Caco-2 (cell line): ENCODE results near the gene RDH11. TPM values are rescaled to one million over a fixed set of nuclear protein-coding genes. Genes with fewer than 3 reads are reported as not detected.

Source experiments
- BruUV-seq: library from RNA; stranded (reverse); fragments of 400-500 nt; replicated peaks from 2 replicates; lab custom pipeline; 2021; lab: Mats Ljungman, UMichigan
- CTCF ChIA-PET: fragments of 300-600 bp; sonication (Branson Sonifier 250); formaldehyde crosslinking; loops from one replicate; lab custom pipeline; 2022; ENCODE audit warnings: antibody characterized with exemption; lab: Charles Lee
- POLR2A ChIA-PET: fragments of 300-600 bp; sonication (Branson Sonifier 250); formaldehyde crosslinking; loops from one replicate; lab custom pipeline; 2022; ENCODE audit warnings: antibody characterized with exemption; lab: Charles Lee
- DNase-seq, 2 experiments: peaks; one replicate each; pipeline versions ENCODE4 v3.0.0 to v3.0.0-alpha.2; 2020 to 2022
- H3K27me3 ChIP-seq: replicated peaks from 2 replicates; pipeline ENCODE4 v1.6.0; 2011; ENCODE audit warnings: low read length; ENCODE audit not compliant: control insufficient read depth, insufficient read depth
- H3K36me3 ChIP-seq: 2 replicates; pipeline ENCODE4 v1.5.1; 2011; ENCODE audit warnings: low read length; ENCODE audit not compliant: control insufficient read depth, insufficient read depth
- H3K4me1 ChIP-seq: fragments of 250-450 bp; sonication (Bioruptor Pico); 2 replicates; pipeline ENCODE4 v1.5.1; 2020; ENCODE audit warnings: mild to moderate bottlenecking
- H3K4me3 ChIP-seq: 2 replicates; pipeline ENCODE4 v1.5.1; 2011; ENCODE audit warnings: low read depth, mild to moderate bottlenecking, control low read depth, low read length
- H3K9me3 ChIP-seq: fragments of 250-450 bp; sonication (Bioruptor Pico); 2 replicates; pipeline ENCODE4 v1.5.1; 2020; ENCODE audit warnings: mild to moderate bottlenecking, moderate library complexity
- H3K27ac Mint-ChIP-seq: one replicate; pipeline ENCODE4 v1.8.0; 2022; ENCODE audit warnings: mixed read lengths; ENCODE audit not compliant: unreplicated experiment
- H3K27me3 Mint-ChIP-seq: one replicate; pipeline ENCODE4 v1.8.0; 2022; ENCODE audit warnings: mixed read lengths; ENCODE audit not compliant: insufficient read depth, unreplicated experiment
- H3K36me3 Mint-ChIP-seq: one replicate; pipeline ENCODE4 v1.8.0; 2022; ENCODE audit warnings: mild to moderate bottlenecking, mixed read lengths; ENCODE audit not compliant: insufficient read depth, unreplicated experiment
- H3K4me1 Mint-ChIP-seq: one replicate; pipeline ENCODE4 v1.8.0; 2022; ENCODE audit warnings: low read depth, mixed read lengths; ENCODE audit not compliant: unreplicated experiment
- H3K4me3 Mint-ChIP-seq: one replicate; pipeline ENCODE4 v1.8.0; 2022; ENCODE audit warnings: mild to moderate bottlenecking, moderate library complexity, mixed read lengths; ENCODE audit not compliant: unreplicated experiment
- H3K9me3 Mint-ChIP-seq: one replicate; pipeline ENCODE4 v1.8.0; 2022; ENCODE audit warnings: mixed read lengths; ENCODE audit not compliant: unreplicated experiment
- intact Hi-C: fragments of 100-400 bp; cut with micrococcal nuclease; formaldehyde crosslinking; loops from one replicate; pipeline ENCODE4 v1.10.0; 2022; ENCODE audit not compliant: unreplicated experiment
- total RNA-seq: library from RNA; stranded (reverse); gene quantifications from 2 replicates; pipeline ENCODE4 v1.2.3, GENCODE V29; 2022
- TF ChIP-seq, protein P1 (sequence below), 2 experiments: fragments of 200-600 bp in 1 of 2; IDR thresholded peaks; 1 replicate in 1 of 2; 2 replicates in 1 of 2; pipeline versions ENCODE4 v1.5.1 to v1.8.0; 2011 to 2022; ENCODE audit warnings: antibody characterized with exemption in 1 of 2, control low read depth in 1 of 2, inconsistent platforms in 1 of 2, low read depth in 1 of 2, low read length in 1 of 2, mild to moderate bottlenecking in 1 of 2, moderate library complexity in 1 of 2; ENCODE audit not compliant: insufficient read depth in 1 of 2, severe bottlenecking in 1 of 2, unreplicated experiment in 1 of 2

Gene RDH11
- total RNA-seq, 1 experiment from 2014 or later, result 83.1 TPM

DNA sequence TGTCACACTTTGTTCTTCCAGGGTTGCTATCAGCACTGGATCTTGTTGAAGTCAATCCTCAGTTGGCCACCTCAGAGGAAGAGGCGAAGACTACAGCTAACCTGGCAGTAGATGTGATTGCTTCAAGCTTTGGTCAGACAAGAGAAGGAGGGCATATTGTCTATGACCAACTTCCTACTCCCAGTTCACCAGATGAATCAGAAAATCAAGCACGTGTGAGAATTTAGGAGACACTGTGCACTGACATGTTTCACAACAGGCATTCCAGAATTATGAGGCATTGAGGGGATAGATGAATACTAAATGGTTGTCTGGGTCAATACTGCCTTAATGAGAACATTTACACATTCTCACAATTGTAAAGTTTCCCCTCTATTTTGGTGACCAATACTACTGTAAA, 44.9 kb downstream of the RDH11 start:
- TF ChIP-seq, protein P1, sequence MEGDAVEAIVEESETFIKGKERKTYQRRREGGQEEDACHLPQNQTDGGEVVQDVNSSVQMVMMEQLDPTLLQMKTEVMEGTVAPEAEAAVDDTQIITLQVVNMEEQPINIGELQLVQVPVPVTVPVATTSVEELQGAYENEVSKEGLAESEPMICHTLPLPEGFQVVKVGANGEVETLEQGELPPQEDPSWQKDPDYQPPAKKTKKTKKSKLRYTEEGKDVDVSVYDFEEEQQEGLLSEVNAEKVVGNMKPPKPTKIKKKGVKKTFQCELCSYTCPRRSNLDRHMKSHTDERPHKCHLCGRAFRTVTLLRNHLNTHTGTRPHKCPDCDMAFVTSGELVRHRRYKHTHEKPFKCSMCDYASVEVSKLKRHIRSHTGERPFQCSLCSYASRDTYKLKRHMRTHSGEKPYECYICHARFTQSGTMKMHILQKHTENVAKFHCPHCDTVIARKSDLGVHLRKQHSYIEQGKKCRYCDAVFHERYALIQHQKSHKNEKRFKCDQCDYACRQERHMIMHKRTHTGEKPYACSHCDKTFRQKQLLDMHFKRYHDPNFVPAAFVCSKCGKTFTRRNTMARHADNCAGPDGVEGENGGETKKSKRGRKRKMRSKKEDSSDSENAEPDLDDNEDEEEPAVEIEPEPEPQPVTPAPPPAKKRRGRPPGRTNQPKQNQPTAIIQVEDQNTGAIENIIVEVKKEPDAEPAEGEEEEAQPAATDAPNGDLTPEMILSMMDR (IDR thresholded peaks at IDR 0.05; ENCODE audit: insufficient read depth in 1 of 2, low read depth in 1 of 2, low read length in 1 of 2, severe bottlenecking in 1 of 2, unreplicated experiment in 1 of 2), result no peak
- H3K36me3 Mint-ChIP-seq, result peaks cover 55% of the 10 kb centered on the region
- ChIA-PET POLR2A (no interaction called here), CTCF (no interaction called here)
- H3K4me1 ChIP-seq, result 0 out of 2 replicates have a peak, but pooled peaks cover 6% of the 10 kb centered on the region
- no peaks in the 10 kb centered on the region for H3K9me3 ChIP-seq
- H3K27ac Mint-ChIP-seq, result no peak overlapping the region
- no peak overlapping the region for H3K4me3 Mint-ChIP-seq
- no peaks in the 10 kb centered on the region for H3K27me3 Mint-ChIP-seq
- H3K36me3 ChIP-seq, result no peaks in the 10 kb centered on the region; the same call in none of the 2 replicates
- no peaks in the 10 kb centered on the region for H3K9me3 Mint-ChIP-seq
- BruUV-seq, result TSS peak; percentile 11
- no peak for DNase-seq
- intact Hi-C loops, result no loop called here
- H3K4me1 Mint-ChIP-seq, result no peaks in the 10 kb centered on the region
- no peaks in the 10 kb centered on the region for H3K27me3 ChIP-seq
- no peak overlapping the region for H3K4me3 ChIP-seq

DNA sequence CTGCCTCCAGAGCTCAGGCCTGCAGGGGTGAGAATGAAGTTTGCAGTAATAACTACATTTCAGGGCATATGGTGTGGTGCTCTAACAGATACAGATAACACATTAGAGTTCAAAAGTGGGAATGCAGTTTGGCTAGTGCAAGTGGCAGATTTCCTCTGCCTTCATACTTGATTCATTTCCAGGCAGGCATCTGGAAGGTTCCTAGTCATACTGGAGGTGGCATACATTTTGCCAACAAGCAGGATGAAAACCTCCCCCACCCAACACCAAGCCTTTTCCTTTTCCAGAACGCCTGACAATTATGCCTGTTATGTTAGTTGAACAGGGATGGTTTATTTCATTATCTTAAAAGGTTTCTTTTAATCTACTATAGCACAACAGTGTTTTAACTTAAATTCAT, 45.4 kb downstream of the RDH11 start:
- Histone ChIP-seq H3K4me1 (0 out of 2 replicates have a peak, but pooled peaks cover 6% of the 10 kb centered on the region), H3K4me3 (no peak overlapping the region), H3K36me3 (peaks cover 2% of the 10 kb centered on the region; the same call in 1 of the 2 replicates), H3K27me3 (no peaks in the 10 kb centered on the region), H3K9me3 (no peaks in the 10 kb centered on the region)
- intact Hi-C loops, result no loop called here
- ChIA-PET POLR2A (no interaction called here), CTCF (no interaction called here)
- Mint-ChIP-seq H3K27ac (no peak overlapping the region), H3K36me3 (peaks cover 51% of the 10 kb centered on the region), H3K4me3 (no peak overlapping the region), H3K27me3 (no peaks in the 10 kb centered on the region), H3K9me3 (no peaks in the 10 kb centered on the region), H3K4me1 (no peaks in the 10 kb centered on the region)
- TF ChIP-seq, protein P1 (IDR thresholded peaks at IDR 0.05; ENCODE audit: insufficient read depth in 1 of 2, low read depth in 1 of 2, low read length in 1 of 2, severe bottlenecking in 1 of 2, unreplicated experiment in 1 of 2), result no peak
- no TSS peak for BruUV-seq
- DNase-seq, result no peak

DNA sequence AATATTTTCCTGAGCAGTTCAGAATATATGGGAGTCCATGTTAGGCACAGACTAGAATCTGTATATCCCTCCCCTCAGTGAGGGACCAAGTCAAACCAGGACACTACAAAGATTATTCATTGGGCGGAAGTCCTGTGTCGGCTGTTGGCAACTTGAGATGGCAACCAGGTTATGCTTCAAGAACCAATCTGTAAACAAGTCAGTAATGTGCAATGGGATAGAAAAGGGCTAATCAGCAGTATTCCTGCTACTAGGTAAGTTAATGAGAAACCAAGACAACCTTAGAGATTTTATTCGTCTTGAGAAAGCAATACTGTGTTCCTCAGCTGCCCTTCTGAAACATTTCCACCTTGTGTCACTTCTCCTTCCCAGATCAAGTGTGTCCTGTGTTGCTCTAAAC, 49.4 kb downstream of the RDH11 start:
- no TSS peak for BruUV-seq
- H3K27me3 ChIP-seq, result no peaks in the 10 kb centered on the region
- ChIA-PET POLR2A (no interaction called here), CTCF (no interaction called here)
- peaks cover 47% of the 10 kb centered on the region for H3K36me3 Mint-ChIP-seq
- no peak overlapping the region for H3K4me3 ChIP-seq
- no peaks in the 10 kb centered on the region for H3K4me1 Mint-ChIP-seq
- H3K27ac Mint-ChIP-seq, result no peak overlapping the region
- DNase-seq, result no peak
- H3K27me3 Mint-ChIP-seq, result no peaks in the 10 kb centered on the region
- TF ChIP-seq, protein P1 (IDR thresholded peaks at IDR 0.05; ENCODE audit: insufficient read depth in 1 of 2, low read depth in 1 of 2, low read length in 1 of 2, severe bottlenecking in 1 of 2, unreplicated experiment in 1 of 2), result no peak
- H3K9me3 ChIP-seq, result no peaks in the 10 kb centered on the region
- intact Hi-C loops, result no loop called here
- H3K4me3 Mint-ChIP-seq, result no peak overlapping the region
- H3K4me1 ChIP-seq, result 0 out of 2 replicates have a peak, but pooled peaks cover 10% of the 10 kb centered on the region
- H3K36me3 ChIP-seq, result peaks cover 2% of the 10 kb centered on the region; the same call in 1 of the 2 replicates
- no peaks in the 10 kb centered on the region for H3K9me3 Mint-ChIP-seq
